ENCODE data around the gene LRP1B. TPM values are rescaled to one million over a fixed set of nuclear protein-coding genes. Genes with fewer than 3 reads are reported as not detected.
A peak's percentile ranks its signal among the peaks of the same experiment; 100 is the strongest.

The LRP1B gene
- total RNA-seq, 2 donors from 2014 or later = 0.79 to 1.8 TPM

DNA sequence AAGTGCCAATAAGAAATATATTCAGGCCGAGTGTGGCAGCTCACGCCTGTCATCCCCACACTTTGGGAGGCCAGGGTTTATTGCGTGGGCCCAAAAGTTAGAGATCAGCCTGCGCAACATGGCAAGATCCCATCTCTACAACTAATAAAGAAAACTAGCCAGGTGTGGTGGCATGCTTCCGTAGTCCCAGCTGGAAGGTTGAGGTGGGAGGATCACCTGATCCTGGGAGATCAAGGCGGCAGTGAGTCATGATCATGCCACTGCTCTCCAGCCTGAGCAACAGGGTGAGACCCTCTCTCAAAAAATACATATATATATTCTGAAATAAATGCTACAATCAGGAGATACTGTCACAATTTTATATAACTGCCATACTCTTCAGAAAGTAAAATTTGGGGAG lies 1745.9 kb downstream of the LRP1B start:
- no peaks in the 10 kb centered on the region for H3K4me1 Mint-ChIP-seq
- H3K4me3 ChIP-seq (ENCODE audit: low read length) = no peak overlapping the region
- no peaks in the 10 kb centered on the region for H3K27me3 Mint-ChIP-seq (ENCODE audit: insufficient read depth)
- no peak overlapping the region for H3K27ac ChIP-seq (ENCODE audit: low read depth, low read length)
- peak overlapping the region; percentile 55 for H3K27ac Mint-ChIP-seq
- no peak overlapping the region for H3K4me3 Mint-ChIP-seq
- WGBS, 2 experiments (ENCODE audit: insufficient coverage in 1 of 2, insufficient read length in 1 of 2) = 97% methylated on average over 6 of the region's 6 CpGs; no CpG with 5 or more reads in 1 of the 2 experiments
- H3K9ac ChIP-seq (ENCODE audit: extremely low read depth, low read length, poor library complexity, severe bottlenecking) = no peak overlapping the region
- TF ChIP-seq CTCF (conservative IDR thresholded peaks at IDR 0.05) = no peak
- no peaks in the 10 kb centered on the region for H3K9me3 ChIP-seq (ENCODE audit: control insufficient read depth, low read length)
- H3K9me3 Mint-ChIP-seq = no peaks in the 10 kb centered on the region
- H3K36me3 ChIP-seq (ENCODE audit: control insufficient read depth, insufficient read depth, low read length) = no peaks in the 10 kb centered on the region
- no peaks in the 10 kb centered on the region for H3K27me3 ChIP-seq (ENCODE audit: control insufficient read depth, insufficient read depth, low read length, poor library complexity, severe bottlenecking)
- H3K4me1 ChIP-seq (ENCODE audit: control insufficient read depth, insufficient read depth, low read length) = no peaks in the 10 kb centered on the region
- DNase-seq = peak; percentile 51
- no peaks in the 10 kb centered on the region for H3K36me3 Mint-ChIP-seq (ENCODE audit: low read depth)

GRCh38 chr2:140383781-140384180 lies 1747.0 kb downstream of the LRP1B start:
- H3K4me1 Mint-ChIP-seq = no peaks in the 10 kb centered on the region
- no peaks in the 10 kb centered on the region for H3K36me3 Mint-ChIP-seq (ENCODE audit: low read depth)
- WGBS, 2 experiments (ENCODE audit: insufficient coverage in 1 of 2, insufficient read length in 1 of 2) = 91 to 100% methylated on average over 3 to 4 of the region's 4 CpGs
- H3K9ac ChIP-seq (ENCODE audit: extremely low read depth, low read length, poor library complexity, severe bottlenecking) = no peak overlapping the region
- no peaks in the 10 kb centered on the region for H3K9me3 ChIP-seq (ENCODE audit: control insufficient read depth, low read length)
- H3K27ac ChIP-seq (ENCODE audit: low read depth, low read length) = no peak overlapping the region
- H3K4me3 Mint-ChIP-seq = no peak overlapping the region
- no peaks in the 10 kb centered on the region for H3K27me3 ChIP-seq (ENCODE audit: control insufficient read depth, insufficient read depth, low read length, poor library complexity, severe bottlenecking)
- no peaks in the 10 kb centered on the region for H3K9me3 Mint-ChIP-seq
- DNase-seq = no peak
- no peaks in the 10 kb centered on the region for H3K27me3 Mint-ChIP-seq (ENCODE audit: insufficient read depth)
- H3K4me1 ChIP-seq (ENCODE audit: control insufficient read depth, insufficient read depth, low read length) = no peaks in the 10 kb centered on the region
- H3K4me3 ChIP-seq (ENCODE audit: low read length) = no peak overlapping the region
- H3K36me3 ChIP-seq (ENCODE audit: control insufficient read depth, insufficient read depth, low read length) = no peaks in the 10 kb centered on the region
- H3K27ac Mint-ChIP-seq = no peak overlapping the region
- TF ChIP-seq CTCF (conservative IDR thresholded peaks at IDR 0.05) = no peak

DNA sequence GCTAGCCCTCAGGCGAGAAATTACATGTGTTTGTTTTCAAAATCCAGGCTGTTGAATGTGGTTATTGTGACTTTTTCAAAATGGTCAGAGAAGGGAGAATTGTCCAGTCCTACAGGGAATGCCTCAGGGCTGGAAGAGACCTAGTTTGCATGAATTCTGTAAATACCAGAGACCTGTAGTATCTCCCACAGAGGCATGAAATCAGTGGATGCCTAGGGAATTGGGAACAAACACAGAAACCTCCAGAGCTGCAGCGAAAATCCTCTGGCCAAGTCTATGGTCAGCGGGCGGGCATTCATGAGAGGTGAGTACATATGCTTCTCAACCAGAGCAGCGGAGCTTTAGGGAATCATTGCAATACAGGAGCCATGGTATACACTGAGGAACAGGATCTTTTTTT lies 1754.1 kb downstream of the LRP1B start:
- DNase-seq = peak; percentile 43
- H3K4me3 Mint-ChIP-seq = no peak overlapping the region
- no peaks in the 10 kb centered on the region for H3K36me3 ChIP-seq (ENCODE audit: control insufficient read depth, insufficient read depth, low read length)

More for the DNA sequence above, 1754.1 kb downstream of the LRP1B start:
- no peaks in the 10 kb centered on the region for H3K4me1 ChIP-seq (ENCODE audit: control insufficient read depth, insufficient read depth, low read length)
- no peak overlapping the region for H3K9ac ChIP-seq (ENCODE audit: extremely low read depth, low read length, poor library complexity, severe bottlenecking)
- H3K27me3 ChIP-seq (ENCODE audit: control insufficient read depth, insufficient read depth, low read length, poor library complexity, severe bottlenecking) = no peaks in the 10 kb centered on the region
- H3K4me3 ChIP-seq (ENCODE audit: low read length) = no peak overlapping the region
- no peaks in the 10 kb centered on the region for H3K9me3 ChIP-seq (ENCODE audit: control insufficient read depth, low read length)
- WGBS, 2 experiments (ENCODE audit: insufficient coverage in 1 of 2, insufficient read length in 1 of 2) = 95 to 96% methylated on average over 5 of the region's 5 CpGs
- no peak for TF ChIP-seq CTCF (conservative IDR thresholded peaks at IDR 0.05)
- H3K36me3 Mint-ChIP-seq (ENCODE audit: low read depth) = no peaks in the 10 kb centered on the region
- H3K27me3 Mint-ChIP-seq (ENCODE audit: insufficient read depth) = no peaks in the 10 kb centered on the region
- peaks cover 3% of the 10 kb centered on the region for H3K4me1 Mint-ChIP-seq
- no peaks in the 10 kb centered on the region for H3K9me3 Mint-ChIP-seq
- H3K27ac Mint-ChIP-seq = no peak overlapping the region
- H3K27ac ChIP-seq (ENCODE audit: low read depth, low read length) = no peak overlapping the region
